Testis (tissue), 3 donors: ENCODE data around the gene NAIP. TPM values are rescaled to one million over a fixed set of nuclear protein-coding genes. Genes with fewer than 3 reads are reported as not detected.
"Not testable (repeated sequence)": the region's sequence is repeated elsewhere in the genome, so short reads cannot be mapped to it uniquely, and the experiment has no call there.

Experiments
- DNase-seq: peaks from one replicate; pipeline ENCODE4 v3.0.0-alpha.2; 2019
- H3K27ac ChIP-seq, 2 donors: fragments of 200-600 bp; sonication (generic); one replicate each; pipeline ENCODE4 v1.5.1; 2019
- H3K27me3 ChIP-seq: fragments of 200-600 bp; sonication (generic); one replicate; pipeline ENCODE4 v1.5.1; 2019
- H3K36me3 ChIP-seq: fragments of 200-600 bp; sonication (generic); one replicate; pipeline ENCODE4 v1.5.1; 2017; ENCODE audit warnings: low read depth; ENCODE audit errors: missing control alignments
- H3K4me1 ChIP-seq: fragments of 200-600 bp; sonication (generic); one replicate; pipeline ENCODE4 v1.5.1; 2019
- H3K4me3 ChIP-seq, 2 donors: fragments of 200-600 bp; sonication (generic); one replicate each; pipeline ENCODE4 v1.5.1; 2017 to 2019
- H3K9me3 ChIP-seq: fragments of 200-600 bp; sonication (generic); one replicate; pipeline ENCODE4 v1.5.1; 2017
- WGBS, 2 donors: methylation state at CpG; one replicate each; pipeline ENCODE4 v1.1.5; 2018; 5-methylcytosine and 5-hydroxymethylcytosine counted together
- intact Hi-C: fragments of 100-400 bp; cut with DNase I; formaldehyde crosslinking; loops from one replicate; pipeline ENCODE4 v1.15.1; 2023; ENCODE audit warnings: low total_unique reads
- polyA plus RNA-seq: library from polyadenylated mRNA; stranded (reverse); fragments of 350-450 nt; fragmentation: Illumina TruSeq; extraction: RNeasy Lipid Tissue Mini Kit (QIAGEN cat#74804); gene quantifications from one replicate; pipeline ENCODE4 v1.2.3, GENCODE V29; 2014; ENCODE audit warnings: low read depth, low replicate concordance; ENCODE audit not compliant: insufficient read depth
- total RNA-seq, 2 donors: library from RNA; depleted of rRNA; stranded (reverse); fragments of >200 nt; gene quantifications; one replicate each; pipeline ENCODE4 v1.2.3, GENCODE V29; 2016

The NAIP gene
- total and polyA plus RNA-seq, 3 donors from 2014 or later: 22.3 to 45.9 (median 29.0) TPM

- intact Hi-C loops, H3K9me3 ChIP-seq, DNase-seq, H3K4me1 ChIP-seq, H3K36me3 ChIP-seq, H3K27me3 ChIP-seq, H3K4me3 ChIP-seq, H3K27ac ChIP-seq: not testable (repeated sequence)
- no CpG with 5 or more reads among the region's 6 CpGs for WGBS, 2 donors
Observed at GRCh38 chr5:70931709-70932368, 93.3 kb downstream of the NAIP start.

- H3K9me3 ChIP-seq, intact Hi-C loops, H3K27me3 ChIP-seq, H3K4me1 ChIP-seq, DNase-seq, H3K4me3 ChIP-seq, H3K36me3 ChIP-seq, H3K27ac ChIP-seq: not testable (repeated sequence)
- no CpG with 5 or more reads among the region's 16 CpGs for WGBS, 2 donors
Observed at GRCh38 chr5:70925211-70925562, 100.0 kb downstream of the NAIP start.

Other genes starting within 250 kb of the NAIP start
- 10 to 100 TPM in 1 of 2 donors, 1 to 10 TPM in 1; 9.6 to 21.3 TPM for gene SERF1A, start 124.7 kb downstream of the NAIP start, total RNA-seq
- 4.0 TPM for gene SERF1A, start 124.7 kb downstream of the NAIP start, polyA plus RNA-seq
- gene SMN1, start 100.3 kb downstream of the NAIP start, total RNA-seq: 10 to 100 TPM; 39.1 to 56.1 TPM
- 61.0 TPM for gene SMN1, start 100.3 kb downstream of the NAIP start, polyA plus RNA-seq
- 10 to 100 TPM; 19.8 to 53.6 TPM for gene GTF2H2, start 42.3 kb upstream of the NAIP start, total RNA-seq
- 14.2 TPM for gene GTF2H2, start 42.3 kb upstream of the NAIP start, polyA plus RNA-seq